Measurements from ENCODE around the gene TSHZ2. TPM values are rescaled to one million over a fixed set of nuclear protein-coding genes. Genes with fewer than 3 reads are reported as not detected.

TSHZ2 gene
- polyA plus RNA-seq, 1 donor from 2014 or later = 4.6 TPM

DNA sequence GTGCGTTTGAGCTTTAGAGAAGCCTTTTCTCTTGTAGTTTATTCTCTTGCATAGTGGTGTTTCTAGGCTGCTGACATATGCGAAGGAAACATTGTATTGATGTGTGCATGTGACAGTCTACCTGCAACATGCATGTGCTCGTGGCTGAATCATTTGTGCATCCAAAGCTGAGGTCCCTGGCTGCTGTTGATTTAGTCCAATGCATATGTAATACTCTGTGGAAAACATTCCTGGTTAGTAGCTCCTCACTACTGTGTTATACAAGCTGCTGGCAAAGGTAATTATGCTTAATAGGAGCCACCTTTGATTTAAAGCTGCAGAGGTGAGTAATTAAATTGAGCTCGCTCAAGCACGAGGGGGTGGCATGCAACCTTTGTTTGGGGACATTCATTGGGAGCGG, 24.5 kb downstream of the TSHZ2 start:
- Histone ChIP-seq H3K79me2 (replicated peaks; ENCODE audit: insufficient read depth, low read length) (no peaks in the 10 kb centered on the region), H3K9me2 (ENCODE audit: insufficient read depth, low read length) (no peaks in the 10 kb centered on the region), H3K9ac (ENCODE audit: low read length) (no peak overlapping the region), H3K9me3 (ENCODE audit: low read length) (no peaks in the 10 kb centered on the region), H3K36me3 (ENCODE audit: insufficient read depth, low read length) (no peaks in the 10 kb centered on the region), H2AFZ (ENCODE audit: low read depth, low read length) (no peak overlapping the region), H3K27me3 (ENCODE audit: insufficient read depth, low read depth, low read length) (no peaks in the 10 kb centered on the region), H4K20me1 (ENCODE audit: insufficient read depth) (no peaks in the 10 kb centered on the region), H3F3A (ENCODE audit: insufficient read depth, low read length, poor library complexity, severe bottlenecking) (no peaks in the 10 kb centered on the region), H3K4me2 (ENCODE audit: low read length) (no peak overlapping the region), H3K4me3 (ENCODE audit: low read length) (no peak overlapping the region), H3K27ac (ENCODE audit: low read length) (no peak overlapping the region)
- TF ChIP-seq POLR2AphosphoS5 (IDR thresholded peaks at IDR 0.05) (peak; percentile 9), SMC3 (conservative IDR thresholded peaks at IDR 0.05; ENCODE audit: poor library complexity) (no peak)

GRCh38 chr20:52998268-52998667, 26.1 kb downstream of the TSHZ2 start:
- no peaks in the 10 kb centered on the region for H3F3A ChIP-seq (ENCODE audit: insufficient read depth, low read length, poor library complexity, severe bottlenecking)
- H3K36me3 ChIP-seq (ENCODE audit: insufficient read depth, low read length) = no peaks in the 10 kb centered on the region
- H3K4me3 ChIP-seq (ENCODE audit: low read length) = no peak overlapping the region
- no peaks in the 10 kb centered on the region for H3K79me2 ChIP-seq (replicated peaks; ENCODE audit: insufficient read depth, low read length)
- H3K27me3 ChIP-seq (ENCODE audit: insufficient read depth, low read depth, low read length) = no peaks in the 10 kb centered on the region
- H3K9ac ChIP-seq (ENCODE audit: low read length) = no peak overlapping the region
- no peaks in the 10 kb centered on the region for H3K9me2 ChIP-seq (ENCODE audit: insufficient read depth, low read length)
- H3K4me2 ChIP-seq (ENCODE audit: low read length) = no peak overlapping the region
- no peaks in the 10 kb centered on the region for H3K9me3 ChIP-seq (ENCODE audit: low read length)
- H3K27ac ChIP-seq (ENCODE audit: low read length) = no peak overlapping the region
- no peaks in the 10 kb centered on the region for H4K20me1 ChIP-seq (ENCODE audit: insufficient read depth)
- H2AFZ ChIP-seq (ENCODE audit: low read depth, low read length) = no peak overlapping the region
- TF ChIP-seq MXI1 (conservative IDR thresholded peaks at IDR 0.05; ENCODE audit: poor library complexity, severe bottlenecking) (no peak), EP300 (conservative IDR thresholded peaks at IDR 0.05; ENCODE audit: poor library complexity, severe bottlenecking) (no peak), POLR2AphosphoS5 (IDR thresholded peaks at IDR 0.05) (no peak), TAF1 (IDR thresholded peaks at IDR 0.05; ENCODE audit: low read depth) (no peak)
- TF ChIP-seq, protein P1, sequence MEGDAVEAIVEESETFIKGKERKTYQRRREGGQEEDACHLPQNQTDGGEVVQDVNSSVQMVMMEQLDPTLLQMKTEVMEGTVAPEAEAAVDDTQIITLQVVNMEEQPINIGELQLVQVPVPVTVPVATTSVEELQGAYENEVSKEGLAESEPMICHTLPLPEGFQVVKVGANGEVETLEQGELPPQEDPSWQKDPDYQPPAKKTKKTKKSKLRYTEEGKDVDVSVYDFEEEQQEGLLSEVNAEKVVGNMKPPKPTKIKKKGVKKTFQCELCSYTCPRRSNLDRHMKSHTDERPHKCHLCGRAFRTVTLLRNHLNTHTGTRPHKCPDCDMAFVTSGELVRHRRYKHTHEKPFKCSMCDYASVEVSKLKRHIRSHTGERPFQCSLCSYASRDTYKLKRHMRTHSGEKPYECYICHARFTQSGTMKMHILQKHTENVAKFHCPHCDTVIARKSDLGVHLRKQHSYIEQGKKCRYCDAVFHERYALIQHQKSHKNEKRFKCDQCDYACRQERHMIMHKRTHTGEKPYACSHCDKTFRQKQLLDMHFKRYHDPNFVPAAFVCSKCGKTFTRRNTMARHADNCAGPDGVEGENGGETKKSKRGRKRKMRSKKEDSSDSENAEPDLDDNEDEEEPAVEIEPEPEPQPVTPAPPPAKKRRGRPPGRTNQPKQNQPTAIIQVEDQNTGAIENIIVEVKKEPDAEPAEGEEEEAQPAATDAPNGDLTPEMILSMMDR (IDR thresholded peaks at IDR 0.05; ENCODE audit: poor library complexity, severe bottlenecking) = no peak
- TF ChIP-seq, protein P2, sequence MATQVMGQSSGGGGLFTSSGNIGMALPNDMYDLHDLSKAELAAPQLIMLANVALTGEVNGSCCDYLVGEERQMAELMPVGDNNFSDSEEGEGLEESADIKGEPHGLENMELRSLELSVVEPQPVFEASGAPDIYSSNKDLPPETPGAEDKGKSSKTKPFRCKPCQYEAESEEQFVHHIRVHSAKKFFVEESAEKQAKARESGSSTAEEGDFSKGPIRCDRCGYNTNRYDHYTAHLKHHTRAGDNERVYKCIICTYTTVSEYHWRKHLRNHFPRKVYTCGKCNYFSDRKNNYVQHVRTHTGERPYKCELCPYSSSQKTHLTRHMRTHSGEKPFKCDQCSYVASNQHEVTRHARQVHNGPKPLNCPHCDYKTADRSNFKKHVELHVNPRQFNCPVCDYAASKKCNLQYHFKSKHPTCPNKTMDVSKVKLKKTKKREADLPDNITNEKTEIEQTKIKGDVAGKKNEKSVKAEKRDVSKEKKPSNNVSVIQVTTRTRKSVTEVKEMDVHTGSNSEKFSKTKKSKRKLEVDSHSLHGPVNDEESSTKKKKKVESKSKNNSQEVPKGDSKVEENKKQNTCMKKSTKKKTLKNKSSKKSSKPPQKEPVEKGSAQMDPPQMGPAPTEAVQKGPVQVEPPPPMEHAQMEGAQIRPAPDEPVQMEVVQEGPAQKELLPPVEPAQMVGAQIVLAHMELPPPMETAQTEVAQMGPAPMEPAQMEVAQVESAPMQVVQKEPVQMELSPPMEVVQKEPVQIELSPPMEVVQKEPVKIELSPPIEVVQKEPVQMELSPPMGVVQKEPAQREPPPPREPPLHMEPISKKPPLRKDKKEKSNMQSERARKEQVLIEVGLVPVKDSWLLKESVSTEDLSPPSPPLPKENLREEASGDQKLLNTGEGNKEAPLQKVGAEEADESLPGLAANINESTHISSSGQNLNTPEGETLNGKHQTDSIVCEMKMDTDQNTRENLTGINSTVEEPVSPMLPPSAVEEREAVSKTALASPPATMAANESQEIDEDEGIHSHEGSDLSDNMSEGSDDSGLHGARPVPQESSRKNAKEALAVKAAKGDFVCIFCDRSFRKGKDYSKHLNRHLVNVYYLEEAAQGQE (IDR thresholded peaks at IDR 0.05; ENCODE audit: borderline replicate concordance) = no peak

- Histone ChIP-seq H3K9me3 (ENCODE audit: low read length) (no peaks in the 10 kb centered on the region), H4K20me1 (ENCODE audit: insufficient read depth) (no peaks in the 10 kb centered on the region), H3K4me3 (ENCODE audit: low read length) (no peak overlapping the region), H3F3A (ENCODE audit: insufficient read depth, low read length, poor library complexity, severe bottlenecking) (no peaks in the 10 kb centered on the region), H3K27ac (ENCODE audit: low read length) (no peak overlapping the region), H3K79me2 (replicated peaks; ENCODE audit: insufficient read depth, low read length) (no peaks in the 10 kb centered on the region), H3K9ac (ENCODE audit: low read length) (no peak overlapping the region), H3K9me2 (ENCODE audit: insufficient read depth, low read length) (no peaks in the 10 kb centered on the region), H3K27me3 (ENCODE audit: insufficient read depth, low read depth, low read length) (no peaks in the 10 kb centered on the region), H3K4me2 (ENCODE audit: low read length) (no peak overlapping the region), H3K36me3 (ENCODE audit: insufficient read depth, low read length) (no peaks in the 10 kb centered on the region), H2AFZ (ENCODE audit: low read depth, low read length) (no peak overlapping the region)
- TF ChIP-seq, protein P1 (IDR thresholded peaks at IDR 0.05; ENCODE audit: poor library complexity, severe bottlenecking) = no peak
- no peak for TF ChIP-seq MXI1 (conservative IDR thresholded peaks at IDR 0.05; ENCODE audit: poor library complexity, severe bottlenecking)
- no peak for TF ChIP-seq RAD21 (conservative IDR thresholded peaks at IDR 0.05)
- no peak for TF ChIP-seq TAF1 (IDR thresholded peaks at IDR 0.05; ENCODE audit: low read depth)
- no peak for TF ChIP-seq EP300 (conservative IDR thresholded peaks at IDR 0.05; ENCODE audit: poor library complexity, severe bottlenecking)
- TF ChIP-seq POLR2AphosphoS5 (IDR thresholded peaks at IDR 0.05) = no peak
- TF ChIP-seq, protein P2 (IDR thresholded peaks at IDR 0.05; ENCODE audit: borderline replicate concordance) = no peak
- TF ChIP-seq SMC3 (conservative IDR thresholded peaks at IDR 0.05; ENCODE audit: poor library complexity) = no peak
These were observed 26.9 kb downstream of the TSHZ2 start for GRCh38 chr20:52999040-52999439.
